Astrocyte (in vitro differentiated cells and primary cell): ENCODE measurements around the gene ITGA2.

Source experiments
- EZH2 ChIP-seq: IDR thresholded peaks from 2 replicates; pipeline ENCODE4 v1.6.1; 2012; ENCODE audit warnings: mild to moderate bottlenecking, low read length, inconsistent platforms; ENCODE audit not compliant: insufficient read depth
- TF ChIP-seq, protein P1 (sequence below): IDR thresholded peaks from 2 replicates; pipeline ENCODE4 v1.5.1; 2011; ENCODE audit warnings: low read depth, mild to moderate bottlenecking, inconsistent platforms, low read length, moderate library complexity; ENCODE audit not compliant: insufficient read depth

GRCh38 chr5:53120165-53120564, 131.0 kb downstream of the ITGA2 start:
- TF ChIP-seq, protein P1, sequence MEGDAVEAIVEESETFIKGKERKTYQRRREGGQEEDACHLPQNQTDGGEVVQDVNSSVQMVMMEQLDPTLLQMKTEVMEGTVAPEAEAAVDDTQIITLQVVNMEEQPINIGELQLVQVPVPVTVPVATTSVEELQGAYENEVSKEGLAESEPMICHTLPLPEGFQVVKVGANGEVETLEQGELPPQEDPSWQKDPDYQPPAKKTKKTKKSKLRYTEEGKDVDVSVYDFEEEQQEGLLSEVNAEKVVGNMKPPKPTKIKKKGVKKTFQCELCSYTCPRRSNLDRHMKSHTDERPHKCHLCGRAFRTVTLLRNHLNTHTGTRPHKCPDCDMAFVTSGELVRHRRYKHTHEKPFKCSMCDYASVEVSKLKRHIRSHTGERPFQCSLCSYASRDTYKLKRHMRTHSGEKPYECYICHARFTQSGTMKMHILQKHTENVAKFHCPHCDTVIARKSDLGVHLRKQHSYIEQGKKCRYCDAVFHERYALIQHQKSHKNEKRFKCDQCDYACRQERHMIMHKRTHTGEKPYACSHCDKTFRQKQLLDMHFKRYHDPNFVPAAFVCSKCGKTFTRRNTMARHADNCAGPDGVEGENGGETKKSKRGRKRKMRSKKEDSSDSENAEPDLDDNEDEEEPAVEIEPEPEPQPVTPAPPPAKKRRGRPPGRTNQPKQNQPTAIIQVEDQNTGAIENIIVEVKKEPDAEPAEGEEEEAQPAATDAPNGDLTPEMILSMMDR: no peak
- no peak for TF ChIP-seq EZH2
